GM12865 (cell line): ENCODE measurements around the gene IFIT1B.
"Not testable (repeated sequence)": the region's sequence is repeated elsewhere in the genome, so short reads cannot be mapped to it uniquely, and the experiment has no call there.

Experiments
- DNase-seq: peaks from one replicate; pipeline ENCODE4 v3.0.0; 2010; ENCODE audit warnings: low read depth
- H3K4me3 ChIP-seq: 2 replicates; pipeline ENCODE4 v1.5.1; 2011; ENCODE audit warnings: mild to moderate bottlenecking, low read depth, low read length, control low read depth
- TF ChIP-seq, protein P1 (sequence below): IDR thresholded peaks from 2 replicates; pipeline ENCODE4 v1.5.1; 2011; ENCODE audit warnings: low read length, control low read depth, low read depth, inconsistent platforms; ENCODE audit not compliant: insufficient read depth; ENCODE audit errors: missing control alignments

IFIT1B gene

DNA sequence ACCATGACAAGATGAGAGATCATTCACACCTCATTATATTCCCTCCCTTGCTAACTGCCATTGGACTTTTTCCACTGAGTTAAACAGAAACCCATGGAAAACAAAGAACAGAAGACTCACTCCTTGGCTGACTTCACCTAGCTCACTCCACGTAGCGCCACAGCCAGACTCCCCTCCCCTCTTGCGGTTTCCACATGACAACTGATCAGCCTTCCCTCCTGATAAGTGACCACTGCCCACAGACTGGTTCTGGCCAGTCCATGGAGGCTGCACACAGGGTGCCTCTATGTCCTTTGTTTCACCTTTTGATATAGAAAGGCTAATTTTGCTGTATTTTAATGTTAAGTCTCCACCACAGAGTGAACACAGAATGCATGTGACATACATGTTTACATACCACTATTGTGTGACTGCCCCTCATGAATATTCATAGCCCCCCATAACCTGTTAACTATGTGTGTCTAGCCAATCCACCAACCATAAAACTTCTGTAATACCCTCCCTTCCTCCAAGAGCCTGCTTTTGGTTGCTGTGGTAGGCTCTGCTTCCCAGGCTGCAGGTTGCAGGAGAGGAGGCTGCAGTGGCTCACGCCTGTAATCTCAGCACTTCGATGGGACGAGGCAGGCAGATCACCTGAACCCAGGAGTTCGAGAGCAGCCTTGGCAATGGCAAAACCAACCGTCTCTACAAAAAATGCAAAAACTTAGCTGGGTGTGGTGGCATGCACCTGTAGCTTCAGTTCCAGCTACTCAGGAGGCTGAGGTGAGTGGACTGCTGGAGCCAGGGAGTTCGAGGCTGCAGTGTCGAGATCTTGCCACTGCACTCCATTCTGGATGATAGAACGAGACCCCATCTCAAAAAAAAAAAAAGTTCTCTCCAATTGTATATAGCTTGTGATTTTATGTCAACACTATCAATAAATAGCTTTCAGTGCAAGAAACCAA is 26.5 kb downstream of the IFIT1B start:
- no peak overlapping the region for H3K4me3 ChIP-seq
- no peak for DNase-seq
- TF ChIP-seq, protein P1, sequence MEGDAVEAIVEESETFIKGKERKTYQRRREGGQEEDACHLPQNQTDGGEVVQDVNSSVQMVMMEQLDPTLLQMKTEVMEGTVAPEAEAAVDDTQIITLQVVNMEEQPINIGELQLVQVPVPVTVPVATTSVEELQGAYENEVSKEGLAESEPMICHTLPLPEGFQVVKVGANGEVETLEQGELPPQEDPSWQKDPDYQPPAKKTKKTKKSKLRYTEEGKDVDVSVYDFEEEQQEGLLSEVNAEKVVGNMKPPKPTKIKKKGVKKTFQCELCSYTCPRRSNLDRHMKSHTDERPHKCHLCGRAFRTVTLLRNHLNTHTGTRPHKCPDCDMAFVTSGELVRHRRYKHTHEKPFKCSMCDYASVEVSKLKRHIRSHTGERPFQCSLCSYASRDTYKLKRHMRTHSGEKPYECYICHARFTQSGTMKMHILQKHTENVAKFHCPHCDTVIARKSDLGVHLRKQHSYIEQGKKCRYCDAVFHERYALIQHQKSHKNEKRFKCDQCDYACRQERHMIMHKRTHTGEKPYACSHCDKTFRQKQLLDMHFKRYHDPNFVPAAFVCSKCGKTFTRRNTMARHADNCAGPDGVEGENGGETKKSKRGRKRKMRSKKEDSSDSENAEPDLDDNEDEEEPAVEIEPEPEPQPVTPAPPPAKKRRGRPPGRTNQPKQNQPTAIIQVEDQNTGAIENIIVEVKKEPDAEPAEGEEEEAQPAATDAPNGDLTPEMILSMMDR = no peak

DNA sequence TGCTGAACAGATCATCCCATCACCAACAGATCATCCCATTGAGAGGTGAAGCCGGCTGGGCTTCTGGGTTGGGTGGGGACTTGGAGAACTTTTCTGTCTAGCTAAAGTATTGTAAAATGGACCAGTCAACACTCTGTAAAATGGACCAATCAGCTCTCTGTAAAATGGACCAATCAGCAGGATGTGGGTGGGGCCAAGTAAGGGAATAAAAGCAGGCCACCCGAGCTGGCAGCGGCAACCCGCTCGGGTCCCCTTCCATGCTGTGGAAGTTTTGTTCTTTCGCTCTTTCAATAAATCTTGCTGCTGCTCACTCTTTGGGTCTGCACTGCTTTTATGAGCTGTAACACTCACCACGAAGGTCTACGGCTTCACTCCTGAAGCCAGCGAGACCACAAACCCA is 28.3 kb downstream of the IFIT1B start:
- H3K4me3 ChIP-seq, DNase-seq: not testable (repeated sequence)

DNA sequence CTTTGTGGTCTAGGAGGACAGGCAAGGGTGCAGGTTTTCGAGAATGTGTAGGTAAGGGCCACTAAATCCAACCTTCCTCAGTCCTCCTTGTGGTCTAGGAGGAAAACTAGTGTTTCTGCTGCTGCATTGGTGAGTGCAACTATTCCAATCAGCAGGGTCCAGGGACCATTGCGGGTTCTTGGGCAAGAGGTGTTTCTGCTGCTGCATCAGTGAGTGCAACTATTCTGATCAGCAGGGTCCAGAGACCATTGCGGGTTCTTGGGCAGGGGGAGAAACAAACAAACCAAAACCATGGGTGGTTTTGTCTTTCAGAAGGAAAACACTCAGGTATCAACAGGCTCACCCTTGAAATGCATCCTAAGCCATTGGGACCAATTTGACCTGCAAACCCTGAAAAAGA is 29.9 kb downstream of the IFIT1B start:
- not testable (repeated sequence) for DNase-seq

DNA sequence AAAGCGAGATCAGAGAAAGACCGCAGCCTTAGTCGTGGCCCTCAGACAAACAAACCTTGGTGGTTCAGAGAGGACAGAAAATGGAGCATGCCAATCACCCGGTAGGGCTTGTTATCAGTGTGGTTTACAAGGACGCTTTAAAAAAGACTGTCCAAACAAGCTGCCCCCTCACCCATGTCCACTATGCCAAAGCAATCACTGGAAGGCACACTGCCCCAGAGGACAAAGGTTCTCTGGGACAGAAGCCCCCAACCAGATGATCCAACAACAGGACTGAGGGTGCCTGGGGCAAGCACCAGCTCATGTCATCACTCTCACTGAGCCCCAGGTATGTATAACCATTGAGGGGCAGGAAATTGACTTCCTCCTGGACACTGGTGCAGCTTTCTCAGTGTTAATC is 31.4 kb downstream of the IFIT1B start:
- H3K4me3 ChIP-seq, DNase-seq: not testable (repeated sequence)

More for the DNA sequence above, 29.9 kb downstream of the IFIT1B start:
- not testable (repeated sequence) for H3K4me3 ChIP-seq

DNA sequence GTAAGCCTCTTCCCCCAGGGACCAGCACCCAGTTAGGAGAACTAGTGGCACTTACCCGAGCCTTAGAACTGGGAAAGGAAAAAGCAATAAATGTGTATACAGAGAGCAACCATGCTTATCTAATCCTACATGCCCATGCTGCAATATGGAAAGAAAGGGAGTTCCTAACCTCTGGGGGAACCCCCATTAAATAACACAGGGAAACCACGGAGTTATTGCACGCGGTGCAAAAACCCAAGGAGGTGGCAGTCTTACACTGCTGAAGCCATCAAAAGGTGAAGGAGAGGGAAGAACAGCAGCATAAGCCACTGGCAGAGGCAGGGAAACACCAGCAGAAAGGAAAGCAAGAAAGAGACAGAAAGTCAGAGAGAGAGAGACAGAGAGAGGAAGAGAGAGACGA is 32.7 kb downstream of the IFIT1B start:
- not testable (repeated sequence) for H3K4me3 ChIP-seq, DNase-seq

DNA sequence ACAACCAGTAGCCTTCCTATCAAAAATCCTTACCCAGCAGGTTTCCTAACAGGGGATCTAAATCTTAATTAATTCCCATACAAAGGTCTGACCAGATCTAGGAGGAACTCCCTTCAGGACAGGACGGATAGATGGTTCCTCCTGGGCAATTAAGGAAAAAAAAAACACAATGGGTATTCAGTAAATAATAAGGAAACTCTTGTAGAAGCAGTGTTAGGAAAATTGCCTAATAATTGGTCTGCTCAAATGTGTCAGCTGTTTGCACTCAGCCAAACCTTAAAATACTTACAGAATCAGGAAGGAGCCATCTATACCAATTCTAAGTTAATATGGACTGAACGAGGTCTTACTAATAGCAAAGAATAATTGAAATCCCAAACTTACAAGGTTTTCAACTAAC is 33.3 kb downstream of the IFIT1B start:
- DNase-seq, H3K4me3 ChIP-seq: not testable (repeated sequence)

DNA sequence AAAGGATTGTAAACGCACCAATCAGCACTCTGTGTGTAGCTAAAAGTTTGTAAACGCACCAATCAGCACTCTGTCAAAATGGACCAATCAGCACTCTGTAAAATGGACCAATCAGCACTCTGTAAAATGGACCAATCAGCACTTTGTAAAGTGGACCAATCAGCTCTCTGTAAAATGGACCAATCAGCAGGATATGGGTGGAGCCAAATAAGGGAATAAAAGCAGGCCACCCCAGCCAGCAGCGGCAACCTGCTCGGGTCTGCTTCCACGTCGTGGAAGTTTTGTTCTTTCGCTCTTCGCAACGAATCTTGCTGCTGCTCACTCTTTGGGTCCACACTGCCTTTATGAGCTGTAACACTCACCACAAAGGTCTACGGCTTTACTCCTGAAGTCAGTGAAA is 34.4 kb downstream of the IFIT1B start:
- not testable (repeated sequence) for DNase-seq, H3K4me3 ChIP-seq

DNA sequence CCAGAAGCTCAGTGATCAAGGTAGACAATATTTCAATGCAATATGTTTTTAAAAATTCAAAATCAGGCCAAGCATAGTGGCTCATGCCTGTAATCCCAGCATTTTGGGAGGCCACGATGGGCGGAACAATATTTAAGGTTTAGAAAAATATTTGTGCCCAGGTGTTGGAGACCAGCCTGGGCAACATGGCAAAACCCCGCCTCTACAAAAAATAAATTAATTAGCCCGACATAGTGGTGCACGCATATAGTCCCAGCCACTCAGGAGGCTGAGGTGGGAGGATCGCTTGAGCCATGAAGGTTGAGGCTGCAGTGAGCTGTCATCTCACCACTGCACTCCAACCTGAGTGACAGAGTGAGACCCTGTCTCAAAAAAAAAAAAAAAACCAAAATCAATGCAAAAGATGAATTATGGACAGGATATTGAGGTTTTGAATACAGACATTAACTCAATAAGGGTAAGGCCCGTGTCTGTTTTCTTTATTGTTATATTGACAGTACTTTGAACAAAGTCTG is 35.6 kb downstream of the IFIT1B start:
- DNase-seq = no peak
- peak overlapping the region; percentile 86 for H3K4me3 ChIP-seq
- TF ChIP-seq, protein P1 = no peak

DNA sequence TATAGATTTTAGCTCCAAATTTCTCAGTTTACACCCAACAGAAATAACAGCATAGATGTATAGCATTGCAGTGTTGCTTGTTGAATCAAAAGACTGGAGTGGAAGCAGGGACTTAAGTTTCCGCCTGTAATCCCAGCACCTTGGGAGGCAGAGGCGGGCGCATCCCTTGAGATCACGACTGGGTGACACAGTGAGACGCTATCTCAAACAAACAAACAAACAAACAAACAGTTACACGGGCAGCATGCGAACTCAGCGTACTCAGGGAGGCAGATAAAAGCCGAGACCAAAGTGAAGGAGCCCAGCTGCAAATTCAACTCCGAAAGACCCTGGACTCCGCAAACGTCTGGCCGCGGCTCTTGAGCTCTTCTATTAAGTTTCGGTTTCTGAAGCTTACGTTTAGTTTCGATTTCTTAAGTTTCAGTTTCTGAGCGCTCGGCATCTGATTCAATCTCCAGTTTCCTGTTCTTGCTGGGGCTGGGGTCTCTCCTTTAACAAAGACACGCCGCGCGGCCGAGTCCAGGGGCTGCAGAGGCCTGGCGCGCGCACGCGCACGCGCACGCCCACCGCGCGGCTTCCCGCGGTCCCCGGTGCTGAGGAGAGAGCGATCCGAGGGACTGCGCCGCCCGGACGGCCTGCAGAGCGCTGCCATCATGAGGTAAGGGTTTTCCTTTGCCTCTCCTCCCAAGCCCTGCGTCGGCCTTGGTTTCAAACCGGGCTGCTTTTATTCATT is 36.5 kb downstream of the IFIT1B start, which contains the start of gene IFIT5:
TSS of gene IFIT5 (plus strand) at position 423 of the 733 bp plus-strand sequence. CDS start at position 654, 231 bp downstream.
- TF ChIP-seq, protein P1 = no peak
- DNase-seq = peak; percentile 91
- peak within 1 kb of the TSS; percentile 86 for H3K4me3 ChIP-seq
